Liver (tissue), 9 donors: ENCODE results near the gene TNS2. TPM values are rescaled to one million over a fixed set of nuclear protein-coding genes. Genes with fewer than 3 reads are reported as not detected.

Source experiments
- DNase-seq: peaks from one replicate; pipeline ENCODE4 v3.0.0-alpha.2; 2017; ENCODE audit warnings: low spot score
- H3K27ac ChIP-seq, 2 donors: one replicate each; pipeline ENCODE4 v1.7.0; 2013; ENCODE audit warnings: inconsistent platforms in 2 of 2, low read length in 2 of 2, control low read depth in 1 of 2, low read depth in 1 of 2, mild to moderate bottlenecking in 1 of 2
- H3K27me3 ChIP-seq, 4 donors: one replicate each; pipeline versions ENCODE4 v1.6.1 to v1.7.0; 2013; ENCODE audit warnings: low read length in 3 of 4, inconsistent platforms in 1 of 4, mild to moderate bottlenecking in 1 of 4, moderate library complexity in 1 of 4; ENCODE audit not compliant: control insufficient read depth in 4 of 4, insufficient read depth in 4 of 4
- H3K36me3 ChIP-seq, 4 donors: one replicate each; pipeline versions ENCODE4 v1.6.1 to v1.7.0; 2013; ENCODE audit warnings: low read length in 3 of 4, mild to moderate bottlenecking in 3 of 4, low read depth in 1 of 4, moderate library complexity in 1 of 4; ENCODE audit not compliant: control insufficient read depth in 4 of 4, insufficient read depth in 3 of 4
- H3K4me1 ChIP-seq, 4 donors: one replicate each; pipeline versions ENCODE4 v1.6.1 to v1.7.0; 2013; ENCODE audit warnings: low read length in 3 of 4, mild to moderate bottlenecking in 3 of 4, moderate library complexity in 1 of 4; ENCODE audit not compliant: control insufficient read depth in 4 of 4, insufficient read depth in 4 of 4
- H3K4me3 ChIP-seq, 3 donors: one replicate each; pipeline versions ENCODE4 v1.6.1 to v1.7.0; 2013; ENCODE audit warnings: low read length in 3 of 3, control low read depth in 1 of 3, low read depth in 1 of 3, mild to moderate bottlenecking in 1 of 3
- H3K9ac ChIP-seq, 2 donors: one replicate each; pipeline ENCODE4 v1.7.0; 2013; ENCODE audit warnings: low read length in 2 of 2, mild to moderate bottlenecking in 2 of 2, moderate library complexity in 2 of 2, control low read depth in 1 of 2, low read depth in 1 of 2
- H3K9me3 ChIP-seq, 4 donors: one replicate each; pipeline versions ENCODE4 v1.6.1 to v1.7.0; 2013; ENCODE audit warnings: low read length in 3 of 4; ENCODE audit not compliant: control insufficient read depth in 4 of 4
- ATF3 ChIP-seq: IDR thresholded peaks from 2 replicates; pipeline ENCODE4 v1.6.1; 2016; ENCODE audit warnings: antibody characterized with exemption
- EGR1 ChIP-seq, 2 donors: IDR thresholded peaks; 2 replicates each; pipeline ENCODE4 v1.6.1; 2016 to 2018; ENCODE audit warnings: antibody characterized with exemption in 2 of 2, low read depth in 2 of 2
- GABPA ChIP-seq, 2 donors: IDR thresholded peaks in 1 of 2; conservative IDR thresholded peaks in 1 of 2; 2 replicates each; pipeline ENCODE4 v1.6.1; 2016; ENCODE audit warnings: antibody characterized with exemption in 2 of 2, mild to moderate bottlenecking in 1 of 2, moderate library complexity in 1 of 2
- HNF4A ChIP-seq, 2 donors: conservative IDR thresholded peaks; 2 replicates each; pipeline ENCODE4 v1.6.1; 2016; ENCODE audit warnings: antibody characterized with exemption in 2 of 2, mild to moderate bottlenecking in 2 of 2
- HNF4G ChIP-seq: IDR thresholded peaks from 2 replicates; pipeline ENCODE4 v1.6.1; 2016; ENCODE audit warnings: antibody characterized with exemption
- JUND ChIP-seq, 2 donors: IDR thresholded peaks; 2 replicates each; pipeline ENCODE4 v1.6.1; 2016; ENCODE audit warnings: antibody characterized with exemption in 2 of 2
- MAX ChIP-seq: IDR thresholded peaks from 2 replicates; pipeline ENCODE4 v1.6.1; 2016; ENCODE audit warnings: antibody characterized with exemption
- RAD21 ChIP-seq, 2 donors: IDR thresholded peaks; 2 replicates each; pipeline ENCODE4 v1.6.1; 2016; ENCODE audit warnings: antibody characterized with exemption in 2 of 2, mild to moderate bottlenecking in 2 of 2
- REST ChIP-seq: IDR thresholded peaks from 2 replicates; pipeline ENCODE4 v1.6.1; 2016; ENCODE audit warnings: antibody characterized with exemption, mild to moderate bottlenecking
- RXRA ChIP-seq, 2 donors: IDR thresholded peaks; 2 replicates each; pipeline ENCODE4 v1.6.1; 2017 to 2018; ENCODE audit warnings: antibody characterized with exemption in 2 of 2, mild to moderate bottlenecking in 1 of 2
- SP1 ChIP-seq: IDR thresholded peaks from 2 replicates; pipeline ENCODE4 v1.6.1; 2018; ENCODE audit warnings: antibody characterized with exemption, mild to moderate bottlenecking
- TAF1 ChIP-seq: conservative IDR thresholded peaks from 2 replicates; pipeline ENCODE4 v1.6.1; 2016; ENCODE audit warnings: antibody characterized with exemption, mild to moderate bottlenecking
- ZBTB33 ChIP-seq: IDR thresholded peaks from 2 replicates; pipeline ENCODE4 v1.6.1; 2016; ENCODE audit warnings: antibody characterized with exemption
- WGBS: extraction: QIAGEN DNeasy Blood & Tissue Kit; methylation state at CpG from one replicate; pipeline ENCODE4 v1.1.7; 2013; 5-methylcytosine and 5-hydroxymethylcytosine counted together
- polyA plus RNA-seq, 2 donors: library from polyadenylated mRNA; stranded (reverse) in 1 of 2; unstranded in 1 of 2; fragments of 200-250 nt in 1 of 2; fragments of >200 nt in 1 of 2; fragmentation: Nextera tagmentation in 1 of 2; extraction: Ambion mirVana in 1 of 2; gene quantifications; one replicate each; pipeline versions ENCODE4 v1.2.1 to v1.2.3, GENCODE V29; 2013 to 2015
- total RNA-seq, 2 donors: library from RNA; depleted of rRNA; stranded (reverse); fragments of >200 nt; gene quantifications; one replicate each; pipeline ENCODE4 v1.2.3, GENCODE V29; 2014
- donor health status: healthy.
- donor health status: healthy.
- donor health status: healthy.
- donor health status: healthy.
- donor health status: healthy.

Gene TNS2
- total and polyA plus RNA-seq, 4 donors = 11.7 to 94.0 (median 46.0) TPM

GRCh38 chr12:53034459-53034858 lies 15.4 kb upstream of the TNS2 start (continued):
- TF ChIP-seq HNF4A (conservative IDR thresholded peaks at IDR 0.05) (no peak), RAD21 (IDR thresholded peaks at IDR 0.05) (no peak), JUND (IDR thresholded peaks at IDR 0.05) (no peak), EGR1 (IDR thresholded peaks at IDR 0.05; ENCODE audit: low read depth in 2 of 2) (no peak), ATF3 (no peak), MAX (no peak), HNF4G (no peak), SP1 (no peak), GABPA (IDR thresholded peaks at IDR 0.05 in 1 of 2, conservative IDR thresholded peaks at IDR 0.05 in 1 of 2) (no peak)

- Histone ChIP-seq H3K9ac (no peak overlapping the region), H3K4me3 (no peak overlapping the region), H3K27ac (no peak overlapping the region), H3K36me3 (peaks cover 21 to 64% (median 52%) of the 10 kb centered on the region in 4 donors), H3K27me3 (no peaks in the 10 kb centered on the region), H3K4me1 (no peaks in the 10 kb centered on the region), H3K9me3 (no peaks in the 10 kb centered on the region)
- DNase-seq = no peak
- no peak for TF ChIP-seq GABPA (IDR thresholded peaks at IDR 0.05 in 1 of 2, conservative IDR thresholded peaks at IDR 0.05 in 1 of 2)
- TF ChIP-seq RXRA (IDR thresholded peaks at IDR 0.05) = no peak
- no peak for TF ChIP-seq REST
- no peak for TF ChIP-seq TAF1
- no peak for TF ChIP-seq RAD21 (IDR thresholded peaks at IDR 0.05)
- TF ChIP-seq ZBTB33 = no peak
- no peak for TF ChIP-seq EGR1 (IDR thresholded peaks at IDR 0.05; ENCODE audit: low read depth in 2 of 2)
- TF ChIP-seq SP1 = no peak
- TF ChIP-seq HNF4G = no peak
- 88% methylated on average over 3 of the region's 3 CpGs for WGBS
Measured at GRCh38 chr12:53036802-53037201, 13.1 kb upstream of the TNS2 start.

- peaks cover 12 to 43% (median 39%) of the 10 kb centered on the region in 4 donors for H3K36me3 ChIP-seq
- no peak for TF ChIP-seq TAF1
- no peak overlapping the region for H3K27ac ChIP-seq
- H3K9me3 ChIP-seq = no peaks in the 10 kb centered on the region
- no peaks in the 10 kb centered on the region for H3K4me1 ChIP-seq
- H3K4me3 ChIP-seq = no peak overlapping the region
- no peaks in the 10 kb centered on the region for H3K27me3 ChIP-seq
- 78% methylated on average over 4 of the region's 4 CpGs for WGBS
- no peak for DNase-seq
- no peak overlapping the region for H3K9ac ChIP-seq
Measured at GRCh38 chr12:53039851-53040250, 10.0 kb upstream of the TNS2 start.
